OCI-LY7 (cell line): ENCODE data around the gene CTDSPL.

ENCODE experiments used
- CTCF ChIP-seq: fragments of 200-600 bp; sonication (generic); conservative IDR thresholded peaks from 2 replicates; pipeline ENCODE4 v1.5.1; 2014; ENCODE audit warnings: mild to moderate bottlenecking, antibody characterized with exemption, low read length, moderate library complexity, mixed read lengths
- EZH2phosphoT487 ChIP-seq: fragments of 200-600 bp; sonication (generic); IDR thresholded peaks from 2 replicates; pipeline ENCODE4 v1.6.1; 2018; ENCODE audit warnings: low read depth, borderline replicate concordance, mild to moderate bottlenecking, mixed run types, antibody characterized with exemption, low read length, moderate library complexity, mixed read lengths

GRCh38 chr3:37832480-37832879 is 29.2 kb upstream of the CTDSPL start:
- TF ChIP-seq EZH2phosphoT487 (no peak), CTCF (no peak)
